HCT116 (cell line): ENCODE data around the gene FSCN2. TPM values are rescaled to one million over a fixed set of nuclear protein-coding genes. Genes with fewer than 3 reads are reported as not detected.

ENCODE experiments used
- ATAC-seq: fragments of 200-7000 bp; cut with Tn5 transposase; 2 replicates; pipeline ENCODE4 v1.9.1; 2020; ENCODE audit warnings: mild to moderate bottlenecking, moderate library complexity
- BruUV-seq: library from RNA; stranded (reverse); fragments of 400-500 nt; replicated peaks from 2 replicates; lab custom pipeline; 2021; lab: Mats Ljungman, UMichigan
- CTCF ChIA-PET: fragments of 300-600 bp; sonication (Branson Sonifier 250); formaldehyde crosslinking; loops from one replicate; lab custom pipeline; 2021; ENCODE audit warnings: antibody characterized with exemption; lab: Charles Lee
- POLR2A ChIA-PET: fragments of 300-600, 350-600 bp; sonication (Branson Sonifier 250); formaldehyde crosslinking; loops from one replicate; lab custom pipeline; 2021; ENCODE audit warnings: antibody characterized with exemption; lab: Charles Lee
- RAD21 ChIA-PET, 2 experiments: fragments of 300-600 bp; sonication (Branson Sonifier 250); formaldehyde crosslinking; loops; one replicate each; lab custom pipeline; 2023; ENCODE audit warnings: low total read pairs in 2 of 2; ENCODE audit not compliant: uncharacterized antibody in 2 of 2, unreplicated experiment in 2 of 2, low non-redundant PET in 1 of 2; lab: Charles Lee
- DNase-seq: peaks from one replicate; pipeline ENCODE4 v3.0.0-alpha.2; 2010; ENCODE audit warnings: low read depth, low spot score
- H2AFZ ChIP-seq: fragments of 200-600 bp; shearing (Covaris generic), sonication (generic); 2 replicates; pipeline ENCODE4 v1.6.1; 2017; ENCODE audit warnings: low read depth, mixed run types, mixed read lengths, antibody characterized with exemption, low read length; ENCODE audit not compliant: poor library complexity, severe bottlenecking
- H3K27ac ChIP-seq: 2 replicates; pipeline ENCODE4 v1.5.1; 2012; ENCODE audit warnings: low read depth, low read length
- H3K27me3 ChIP-seq: fragments of 200-600 bp; sonication (generic); 2 replicates; pipeline ENCODE4 v1.6.1; 2016; ENCODE audit warnings: mixed run types, low read length, mixed read lengths; ENCODE audit not compliant: insufficient read depth
- H3K36me3 ChIP-seq, 2 experiments: fragments of 200-500 bp in 1 of 2; fragments of 200-600 bp in 1 of 2; sonication (Bioruptor generic) in 1 of 2; sonication (generic) in 1 of 2; 2 replicates each; pipeline versions ENCODE4 v1.5.1 to v1.6.1; 2014 to 2016; ENCODE audit warnings: low read length in 2 of 2, inconsistent platforms in 1 of 2, mixed read lengths in 1 of 2, mixed run types in 1 of 2; ENCODE audit not compliant: insufficient read depth in 2 of 2, control insufficient read depth in 1 of 2
- H3K4me1 ChIP-seq, 2 experiments: fragments of 200-600 bp in 1 of 2; sonication (generic) in 1 of 2; 2 replicates each; pipeline versions ENCODE4 v1.5.1 to v1.6.1; 2012 to 2017; ENCODE audit warnings: low read length in 2 of 2, inconsistent platforms in 1 of 2, mild to moderate bottlenecking in 1 of 2, mixed read lengths in 1 of 2, mixed run types in 1 of 2, moderate library complexity in 1 of 2; ENCODE audit not compliant: insufficient read depth in 2 of 2, control insufficient read depth in 1 of 2
- H3K4me2 ChIP-seq: fragments of 200-600 bp; sonication (generic); 2 replicates; pipeline ENCODE4 v1.6.1; 2017; ENCODE audit warnings: mixed run types, low read length, mixed read lengths
- H3K4me3 ChIP-seq, 2 experiments: fragments of 200-600 bp in 1 of 2; sonication (generic) in 1 of 2; replicated peaks in 1 of 2; 2 replicates each; pipeline ENCODE4 v1.5.1; 2011 to 2016; ENCODE audit warnings: low read length in 2 of 2, control low read depth in 1 of 2, low read depth in 1 of 2, mild to moderate bottlenecking in 1 of 2, mixed read lengths in 1 of 2, mixed run types in 1 of 2
- H3K79me2 ChIP-seq: fragments of 200-600 bp; sonication (generic); 2 replicates; pipeline ENCODE4 v1.6.1; 2017; ENCODE audit warnings: mild to moderate bottlenecking, mixed run types, low read length, moderate library complexity, mixed read lengths; ENCODE audit not compliant: insufficient read depth
- H3K9ac ChIP-seq: fragments of 200-600 bp; sonication (generic); 2 replicates; pipeline ENCODE4 v1.6.1; 2016; ENCODE audit warnings: low read length, mixed read lengths
- H3K9me2 ChIP-seq: fragments of 200-600 bp; sonication (generic), shearing (Covaris generic); 2 replicates; pipeline ENCODE4 v1.6.1; 2017; ENCODE audit warnings: mixed run types, mild to moderate bottlenecking, moderate library complexity; ENCODE audit not compliant: insufficient read depth
- H3K9me3 ChIP-seq, 2 experiments: fragments of 200-500 bp in 1 of 2; fragments of 200-600 bp in 1 of 2; sonication (Bioruptor generic) in 1 of 2; sonication (generic) in 1 of 2; 2 replicates each; pipeline ENCODE4 v1.6.1; 2014 to 2017; ENCODE audit warnings: low read length in 2 of 2, mixed read lengths in 2 of 2, inconsistent platforms in 1 of 2, low read depth in 1 of 2, mild to moderate bottlenecking in 1 of 2, mixed run types in 1 of 2, moderate library complexity in 1 of 2; ENCODE audit not compliant: control insufficient read depth in 1 of 2, insufficient read depth in 1 of 2
- H4K20me1 ChIP-seq: fragments of 200-600 bp; sonication (generic), shearing (Covaris generic); 2 replicates; pipeline ENCODE4 v1.6.1; 2017; ENCODE audit warnings: mixed run types, mild to moderate bottlenecking, moderate library complexity; ENCODE audit not compliant: insufficient read depth
- CTCF ChIP-seq, 3 experiments: fragments of 200-600 bp in 1 of 3; sonication (generic) in 1 of 3; IDR thresholded peaks in 2 of 3; conservative IDR thresholded peaks in 1 of 3; 2 replicates each; pipeline ENCODE4 v1.5.1; 2012 to 2017; ENCODE audit warnings: low read depth in 2 of 3, low read length in 2 of 3, antibody characterized with exemption in 1 of 3, borderline replicate concordance in 1 of 3, control low read depth in 1 of 3, mild to moderate bottlenecking in 1 of 3, mixed read lengths in 1 of 3, mixed run types in 1 of 3, moderate library complexity in 1 of 3; ENCODE audit not compliant: insufficient read depth in 1 of 3
- EGR1 ChIP-seq: IDR thresholded peaks from 2 replicates; pipeline ENCODE4 v1.6.1; 2012; ENCODE audit warnings: low read depth
- ELF1 ChIP-seq: IDR thresholded peaks from 2 replicates; pipeline ENCODE4 v1.6.1; 2012; ENCODE audit warnings: low read depth, borderline replicate concordance
- EZH2 ChIP-seq: fragments of 200-600 bp; sonication (generic); IDR thresholded peaks from 2 replicates; pipeline ENCODE4 v1.6.1; 2017; ENCODE audit warnings: antibody characterized with exemption, mixed run types
- JUND ChIP-seq: IDR thresholded peaks from 2 replicates; pipeline ENCODE4 v1.6.1; 2012
- POLR2AphosphoS5 ChIP-seq: IDR thresholded peaks from 2 replicates; pipeline ENCODE4 v1.6.1; 2011; ENCODE audit warnings: mild to moderate bottlenecking, low read depth, low read length, moderate library complexity
- SRF ChIP-seq: IDR thresholded peaks from 2 replicates; pipeline ENCODE4 v1.6.1; 2012; ENCODE audit warnings: low read depth
- YY1 ChIP-seq: IDR thresholded peaks from 2 replicates; pipeline ENCODE4 v1.6.1; 2011; ENCODE audit warnings: low read length, low read depth, moderate library complexity, mild to moderate bottlenecking; ENCODE audit not compliant: insufficient replicate concordance; ENCODE audit errors: extremely low read depth
- ZFX ChIP-seq: fragments of 450-650 bp; IDR thresholded peaks from 2 replicates; pipeline ENCODE4 v1.6.1; 2017
- intact Hi-C: fragments of 100-400 bp; cut with micrococcal nuclease; formaldehyde crosslinking; loops from 2 replicates; pipeline ENCODE4 v1.10.0; 2022
- total RNA-seq: library from RNA; stranded (reverse); gene quantifications from one replicate; pipeline ENCODE4 v1.2.1, GENCODE V29; 2021; ENCODE audit not compliant: unreplicated experiment

The FSCN2 gene
- total RNA-seq, 1 experiment from 2014 or later: 10.1 TPM

- no peak for DNase-seq
- intact Hi-C loops: no loop called here
- H3K9me3 ChIP-seq: no peaks in the 10 kb centered on the region
- TF ChIP-seq POLR2AphosphoS5: no peak
- TF ChIP-seq YY1: no peak
- no peak for TF ChIP-seq ZFX
- TF ChIP-seq EZH2: no peak
- no peak for TF ChIP-seq JUND
- TF ChIP-seq ELF1: no peak
- TF ChIP-seq EGR1: no peak
- no peak for TF ChIP-seq SRF
- TF ChIP-seq, all 23 proteins: peak for 0
- BruUV-seq: no TSS peak
- H3K9me2 ChIP-seq: no peaks in the 10 kb centered on the region
- no peak overlapping the region for H3K9ac ChIP-seq
- H3K4me1 ChIP-seq: peaks cover 0 to 12% of the 10 kb centered on the region in 2 experiments; a peak in 1 of 4 replicates
- no peaks in the 10 kb centered on the region for H3K36me3 ChIP-seq
- POLR2A ChIA-PET: interaction anchor here (1.5 kb wide), 1 partner anchor 9 kb away, joined by 4 read pairs; the partner anchor contains the start of gene ACTG1
- no peak overlapping the region for H3K4me3 ChIP-seq
- no peaks in the 10 kb centered on the region for H3K27me3 ChIP-seq
- no peak overlapping the region for H3K4me2 ChIP-seq
- no peak overlapping the region for H3K27ac ChIP-seq
- CTCF ChIA-PET: no interaction called here
- no peaks in the 10 kb centered on the region for H3K79me2 ChIP-seq
- H2AFZ ChIP-seq: no peak overlapping the region
- ATAC-seq: no peak
- H4K20me1 ChIP-seq: no peaks in the 10 kb centered on the region
- RAD21 ChIA-PET: no interaction called here
These were observed 24.6 kb upstream of the FSCN2 start for GRCh38 chr17:81503619-81504018.

DNA sequence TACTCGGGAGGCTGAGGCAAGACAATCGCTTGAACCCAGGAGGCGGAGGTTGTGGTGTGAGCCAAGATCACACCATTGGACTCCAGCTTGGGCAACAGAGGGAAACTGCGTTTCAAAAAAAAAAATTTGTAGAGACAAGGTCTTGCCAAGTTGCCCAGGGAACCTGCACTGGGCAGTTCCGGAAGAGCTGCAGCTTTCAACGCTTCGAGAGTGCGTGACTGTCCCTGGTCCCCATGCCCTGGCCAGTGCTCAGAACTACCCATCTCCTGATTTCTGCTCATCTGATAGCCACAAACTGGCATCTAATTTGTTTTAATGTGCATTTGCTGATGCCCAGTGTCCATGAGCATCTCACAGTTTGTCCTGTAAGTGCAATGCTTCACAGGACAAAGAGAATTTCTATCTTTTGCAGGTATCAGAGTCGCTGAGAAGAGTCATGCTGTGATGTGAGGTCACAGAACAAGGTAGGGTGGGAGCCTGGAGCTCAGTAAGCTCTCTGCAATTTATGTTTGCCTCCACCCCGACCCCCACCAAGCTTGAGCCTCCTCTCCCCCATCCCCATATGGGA lies 19.5 kb upstream of the FSCN2 start:
- Histone ChIP-seq H3K9me3 (no peaks in the 10 kb centered on the region), H3K4me3 (no peak overlapping the region), H3K4me1 (peaks cover 11 to 42% of the 10 kb centered on the region in 2 experiments; a peak in 3 of 4 replicates), H3K27me3 (no peaks in the 10 kb centered on the region), H3K4me2 (peak overlapping the region; percentile 99), H2AFZ (no peak overlapping the region), H4K20me1 (peaks cover 35% of the 10 kb centered on the region; the same call in 1 of the 2 replicates), H3K9ac (peak overlapping the region; percentile 90; the same call in 1 of the 2 replicates), H3K36me3 (peaks cover 19 to 34% of the 10 kb centered on the region in 2 experiments), H3K79me2 (peaks cover 42% of the 10 kb centered on the region), H3K27ac (peak overlapping the region; percentile 15; the same call in 1 of the 2 replicates), H3K9me2 (no peaks in the 10 kb centered on the region)
- DNase-seq (peak; percentile 84), ATAC-seq (peak; percentile 23)
- ChIA-PET RAD21 (no interaction called here), CTCF (interaction anchor here (0.7 to 2.7 kb wide), 2 partner anchors 24 to 520 kb away, joined by 3 to 9 read pairs; no protein-coding TSS in a partner anchor), POLR2A (interaction anchor here (0.6 to 4.3 kb wide), 15 partner anchors 9 to 366 kb away, joined by 3 to 42 read pairs (median 5); partner anchors contain the start of gene FAAP100)
- BruUV-seq: no TSS peak
- TF ChIP-seq POLR2AphosphoS5 (peak; percentile 7; the same call in 1 of the 2 replicates), CTCF (IDR thresholded peaks at IDR 0.05 in 2 of 3, conservative IDR thresholded peaks at IDR 0.05 in 1 of 3; ENCODE audit: borderline replicate concordance in 1 of 3, insufficient read depth in 1 of 3, low read depth in 2 of 3, low read length in 2 of 3) (no peak)
- intact Hi-C loops: no loop called here
